Measurements from ENCODE around the gene PDCD1LG2.
"Not testable (repeated sequence)": the region's sequence is repeated elsewhere in the genome, so short reads cannot be mapped to it uniquely, and the experiment has no call there.

The PDCD1LG2 gene

DNA sequence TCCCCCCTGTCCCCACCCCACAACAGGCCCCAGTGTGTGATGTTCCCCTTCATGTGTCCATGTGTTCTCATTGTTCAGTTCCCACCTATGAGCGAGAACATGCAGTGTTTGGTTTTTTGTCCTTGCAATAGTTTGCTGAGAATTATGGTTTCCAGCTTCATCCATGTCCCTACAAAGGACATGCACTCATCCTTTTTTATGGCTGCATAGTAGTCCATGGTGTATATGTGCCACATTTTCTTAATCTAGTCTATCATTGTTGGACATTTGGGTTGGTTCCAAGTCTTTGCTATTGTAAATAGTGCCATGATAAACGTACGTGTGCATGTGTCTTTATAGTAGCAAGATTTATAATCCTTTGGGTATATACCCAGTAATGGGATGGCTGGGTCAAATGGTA, 15.6 kb upstream of the PDCD1LG2 start:
- not testable (repeated sequence) for DNase-seq

DNA sequence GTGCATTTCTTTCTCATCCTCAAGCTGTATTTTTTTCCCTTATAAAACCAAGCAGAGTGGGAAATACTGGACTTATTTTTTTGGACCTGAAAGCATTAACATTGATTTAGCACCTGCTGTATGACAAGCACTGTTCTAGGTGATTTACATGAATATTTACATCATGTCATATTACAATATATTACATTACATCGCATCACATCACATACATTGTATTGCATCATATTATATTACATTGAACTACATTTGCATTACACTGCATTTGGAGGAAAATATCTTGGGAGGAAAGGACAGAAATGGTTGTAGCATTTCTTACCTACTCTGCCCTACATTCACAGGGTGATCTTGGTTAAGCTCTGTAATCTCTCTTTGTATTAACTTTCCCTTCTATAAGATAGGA, 11.2 kb upstream of the PDCD1LG2 start:
- no peak for DNase-seq

DNA sequence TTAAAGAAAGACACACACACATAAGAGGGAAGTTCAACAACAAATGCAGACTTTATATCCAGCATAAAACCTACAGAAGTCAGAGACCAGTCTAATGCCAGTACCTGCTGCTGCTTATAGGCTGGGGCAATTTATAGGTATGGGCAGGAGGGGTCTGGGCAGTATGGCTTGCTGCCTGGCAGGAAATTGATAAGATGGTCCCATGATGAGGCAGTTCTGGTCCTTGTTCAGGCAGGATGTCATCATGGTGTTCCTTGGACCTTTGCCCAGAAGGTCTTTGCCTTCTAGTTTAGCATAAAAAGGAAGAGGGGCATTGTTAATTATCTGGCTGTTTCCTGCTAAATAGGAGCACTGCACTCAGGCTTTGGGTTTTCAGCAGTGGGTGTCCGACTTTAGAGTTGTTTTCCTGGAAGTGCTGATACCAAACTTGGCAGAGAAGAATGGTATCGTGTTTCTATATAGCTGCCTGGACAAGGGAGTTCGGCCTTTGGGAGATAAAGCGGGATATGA, 10.4 kb upstream of the PDCD1LG2 start:
- peak; percentile 1 for DNase-seq

DNA sequence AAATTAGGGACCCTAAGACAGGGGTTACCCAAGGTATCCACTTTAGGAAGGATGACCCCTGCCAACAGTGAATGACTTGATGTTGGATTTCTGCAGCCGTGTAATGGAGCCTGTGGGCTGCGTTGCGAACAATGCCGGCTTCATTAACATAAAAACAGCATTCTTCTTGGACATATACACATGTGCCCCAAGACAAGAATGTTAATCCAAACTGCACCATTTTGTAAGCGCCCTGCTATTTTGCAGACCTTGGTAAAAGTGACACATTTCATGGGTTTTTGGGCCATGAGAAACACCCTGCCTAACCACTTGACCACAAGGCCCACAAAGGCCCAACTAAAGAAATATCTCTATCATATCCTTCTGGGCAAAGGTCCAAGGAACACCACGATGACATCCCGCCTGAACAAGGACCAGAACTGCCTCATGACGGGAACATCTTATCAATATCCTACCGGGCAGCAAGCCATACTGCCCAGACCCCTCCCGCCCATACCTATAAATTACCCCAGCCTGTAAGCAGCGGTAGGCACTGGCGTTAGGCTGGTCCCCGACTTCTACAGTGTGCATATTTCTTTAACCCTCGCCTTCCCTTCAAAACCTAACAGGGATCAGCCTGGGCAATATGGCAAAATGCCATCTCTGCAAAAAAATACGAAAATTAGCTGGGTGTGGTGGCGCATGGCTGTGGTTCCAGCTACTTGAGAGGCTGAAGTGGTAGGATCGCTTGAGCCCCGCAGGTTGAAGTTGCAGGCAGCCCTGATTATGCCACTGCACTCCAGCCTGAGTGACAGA, 9.7 kb upstream of the PDCD1LG2 start:
- DNase-seq = no peak

DNA sequence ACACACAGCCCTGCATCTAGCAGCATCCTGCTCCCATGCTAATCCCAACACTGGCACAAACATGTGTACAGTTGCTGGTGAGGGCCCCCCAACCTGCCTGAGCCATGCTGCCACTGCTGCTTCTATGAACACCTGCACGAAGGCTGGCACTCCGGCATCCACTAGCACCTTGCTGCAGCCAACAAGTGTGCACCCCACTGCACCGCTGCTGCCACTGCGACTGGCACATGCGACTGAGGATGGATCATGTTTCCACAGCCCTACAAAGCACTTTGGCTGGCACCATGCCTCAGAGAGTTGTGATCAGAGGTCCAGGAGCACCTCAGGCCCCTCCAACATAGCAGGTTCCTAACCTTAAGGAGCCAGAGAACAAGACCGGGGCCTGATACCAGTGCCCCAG, 7.8 kb upstream of the PDCD1LG2 start:
- DNase-seq = no peak

DNA sequence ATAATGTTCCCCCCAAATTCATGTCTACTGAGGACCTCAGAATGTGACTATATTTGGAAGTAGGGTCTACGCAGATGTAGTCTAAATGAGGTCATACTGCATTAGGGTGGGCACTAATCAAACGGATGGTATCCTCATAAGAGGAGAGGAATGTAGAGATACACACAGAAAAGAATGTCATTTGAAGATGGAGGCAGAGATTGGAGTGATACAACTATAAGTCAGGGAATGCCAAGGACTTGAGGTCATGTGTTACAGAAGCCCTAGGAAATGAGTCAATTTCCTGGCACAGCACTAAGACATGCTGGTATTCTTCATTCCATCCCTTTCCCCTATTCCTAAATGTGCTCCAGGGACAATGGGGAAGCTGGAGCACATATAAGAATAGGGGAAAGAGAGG, 758 bp upstream of the PDCD1LG2 start:
- DNase-seq = no peak

DNA sequence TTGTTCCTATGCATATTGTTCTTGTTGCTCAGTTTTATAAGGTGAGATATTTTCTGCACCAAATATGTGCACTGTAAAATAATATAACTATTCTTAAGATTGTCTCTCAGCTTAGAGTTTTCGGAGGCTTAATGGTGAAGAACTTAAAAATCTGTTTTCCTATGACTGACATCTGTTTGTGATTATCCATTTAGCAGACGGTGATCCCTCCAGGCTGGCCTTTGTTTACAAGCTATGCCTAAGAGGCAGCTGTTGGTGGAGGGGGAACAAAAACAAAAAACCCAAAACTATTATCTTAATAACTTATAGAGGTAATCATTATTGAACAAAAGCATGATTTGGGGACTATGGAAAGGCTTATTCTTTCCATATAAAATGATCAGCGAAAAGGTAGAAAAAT, 658 bp downstream of the PDCD1LG2 start:
- no peak for DNase-seq

DNA sequence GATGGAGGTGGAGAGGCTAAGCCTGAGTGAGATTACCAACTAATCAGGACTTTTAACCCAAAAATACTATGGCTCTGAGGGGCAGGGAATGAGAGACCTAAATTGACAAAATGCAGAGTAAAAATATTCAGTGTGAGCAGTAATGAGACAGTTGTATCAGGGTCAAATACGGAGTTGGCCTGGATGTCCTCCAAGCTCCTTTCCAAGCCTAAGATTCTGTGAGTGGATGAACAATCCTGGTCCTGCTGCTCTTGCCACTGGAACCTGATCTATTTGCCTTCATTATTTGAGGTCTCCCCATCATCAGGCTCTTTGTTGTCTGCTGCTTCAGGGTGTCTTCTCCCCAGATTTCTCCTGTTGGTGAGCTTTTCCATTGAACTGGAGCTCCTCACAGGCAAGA, 1.1 kb downstream of the PDCD1LG2 start:
- no peak for DNase-seq

DNA sequence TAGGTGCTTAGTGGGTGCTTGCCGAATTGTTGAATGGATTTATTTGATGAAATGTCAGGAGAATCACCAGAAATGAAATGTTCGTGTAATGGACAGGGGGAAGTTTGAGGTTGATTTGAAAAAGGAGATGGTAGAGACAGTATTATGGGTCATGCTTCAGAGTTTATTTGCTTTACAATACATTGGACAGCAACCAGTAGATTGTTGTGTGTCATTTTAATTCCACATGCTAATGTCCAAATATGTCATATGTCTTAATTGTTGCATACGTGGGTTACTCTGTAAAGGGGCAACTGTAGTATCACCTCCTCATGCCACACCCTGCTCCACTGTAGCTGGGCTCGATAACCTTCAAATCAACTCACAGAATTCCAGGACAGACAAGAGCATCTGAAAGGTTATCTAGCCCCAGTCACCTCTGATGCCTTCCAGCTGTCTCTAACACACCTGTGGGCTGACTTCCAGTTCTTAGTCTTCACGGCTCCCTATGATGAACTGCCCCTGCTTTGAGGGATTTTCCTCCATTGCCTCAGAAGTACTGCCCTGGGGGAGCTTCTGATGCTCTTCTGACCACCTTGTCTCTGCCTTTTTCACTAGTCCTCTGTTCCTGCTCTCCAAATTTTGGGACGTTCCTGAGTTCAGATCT, 1.7 kb downstream of the PDCD1LG2 start:
- DNase-seq = no peak

DNA sequence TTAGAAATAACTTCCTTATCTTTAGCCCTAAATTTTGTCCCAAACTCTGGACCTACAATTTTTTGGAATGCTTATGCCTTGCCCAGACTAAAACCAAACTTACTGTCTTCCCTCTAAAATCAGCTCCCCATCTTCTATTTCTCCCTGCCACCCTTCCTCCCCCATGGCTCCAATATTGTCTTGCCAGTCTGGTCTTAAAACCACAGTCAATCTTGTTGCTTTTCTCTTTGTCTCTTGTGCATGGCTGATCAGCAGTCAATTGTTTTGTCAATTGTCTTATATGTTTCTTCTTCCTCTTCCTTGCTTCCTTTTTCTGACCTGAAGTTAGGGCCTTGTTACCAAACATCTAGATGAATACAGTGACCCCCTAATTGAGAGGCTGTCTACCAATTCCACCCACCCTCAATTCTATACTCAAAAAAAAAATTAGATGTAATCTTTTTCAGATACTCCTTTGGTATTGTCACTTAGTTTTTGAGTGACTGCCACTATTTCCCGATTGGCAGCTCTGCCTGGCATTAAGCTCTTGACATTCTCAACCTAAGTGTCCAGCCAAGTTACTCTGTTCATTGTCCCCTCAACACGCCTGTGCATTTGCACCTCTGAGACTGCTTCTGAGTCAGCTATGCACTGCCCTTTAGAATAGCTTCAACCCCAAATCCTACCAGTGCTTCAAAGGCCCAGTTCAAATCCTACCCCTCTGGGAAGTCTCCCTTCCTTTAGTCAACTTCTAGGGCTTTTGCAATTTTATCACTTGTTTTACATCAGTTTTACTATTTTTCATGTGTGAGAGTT, 2.5 kb downstream of the PDCD1LG2 start:
- no peak for DNase-seq

DNA sequence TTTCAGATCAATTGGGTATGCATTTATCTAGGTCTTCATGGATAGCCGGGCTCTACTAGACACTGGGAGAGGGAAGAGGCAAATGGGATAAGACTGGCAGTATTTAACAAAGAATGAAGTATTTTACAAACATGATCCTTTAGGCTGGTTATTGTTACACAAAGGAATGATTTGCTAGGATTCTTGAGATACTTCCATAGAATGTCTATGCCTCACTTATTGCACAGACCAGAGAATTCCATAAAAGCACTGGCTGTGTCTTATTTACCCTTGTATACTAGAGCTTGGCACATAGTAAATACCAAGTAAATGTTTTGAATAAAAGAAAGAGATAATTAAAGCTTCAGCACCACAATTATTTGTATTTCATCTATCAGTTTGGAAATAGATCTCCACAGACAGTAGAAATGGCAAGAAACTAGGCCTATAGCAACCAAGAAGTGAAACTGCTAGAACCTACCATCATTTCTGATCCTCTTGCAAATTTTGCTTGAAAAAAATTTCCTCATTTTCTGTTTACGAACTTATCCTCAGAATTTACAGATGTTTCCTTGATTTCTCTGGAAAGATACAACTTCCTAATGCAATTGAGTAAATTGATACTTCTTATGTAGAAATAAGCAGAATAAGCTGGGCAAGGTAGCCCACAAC, 3.8 kb downstream of the PDCD1LG2 start:
- DNase-seq = no peak

DNA sequence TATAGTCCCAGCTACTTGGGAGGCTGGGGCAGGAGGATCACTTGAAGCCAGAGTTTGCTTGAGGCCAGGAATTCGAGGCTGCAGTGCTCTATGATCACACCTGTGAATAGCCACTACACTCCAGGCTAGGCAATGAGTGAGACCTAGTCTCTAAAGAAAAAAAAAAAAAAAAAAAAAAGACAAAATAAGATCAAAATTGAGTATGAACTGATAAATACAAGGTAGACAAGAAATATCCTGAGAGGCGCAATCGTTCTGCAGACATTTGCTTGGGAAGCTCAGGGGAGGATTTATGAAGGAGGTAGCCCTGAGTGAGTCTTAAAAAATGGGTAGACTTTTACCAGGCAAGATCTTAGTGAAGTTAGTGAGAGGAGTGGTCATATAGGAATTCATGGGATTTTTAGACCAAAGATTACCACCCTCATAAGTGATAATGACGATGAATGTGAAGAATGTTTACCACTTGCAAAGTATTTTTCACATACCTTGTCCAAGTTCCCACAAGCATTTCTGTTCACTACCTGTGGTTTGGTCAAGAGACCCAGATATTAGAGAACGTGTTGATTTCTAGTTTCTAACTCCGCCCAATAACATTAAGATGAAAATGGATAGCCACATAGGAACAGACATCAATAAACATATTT, 4.4 kb downstream of the PDCD1LG2 start:
- no peak for DNase-seq

DNA sequence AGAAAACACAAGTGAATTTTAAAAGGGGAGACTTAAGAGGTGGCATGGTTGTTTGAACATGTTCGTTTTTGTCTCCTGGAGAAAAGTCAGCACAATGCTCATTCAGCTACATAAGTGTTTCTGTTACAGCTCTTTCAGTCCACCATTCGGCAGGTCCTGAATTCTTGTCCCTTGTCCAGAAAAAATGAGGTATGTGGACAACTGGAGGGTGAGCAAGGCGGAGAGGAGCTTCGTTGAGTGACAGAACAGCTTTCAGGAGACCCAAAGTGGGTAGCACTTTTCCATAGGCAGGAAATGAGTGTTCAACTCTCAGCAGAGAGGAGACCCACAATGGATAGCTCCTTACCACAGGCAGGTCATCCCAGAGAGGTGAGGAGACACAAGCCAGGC, 4.9 kb downstream of the PDCD1LG2 start:
- no peak for DNase-seq

DNA sequence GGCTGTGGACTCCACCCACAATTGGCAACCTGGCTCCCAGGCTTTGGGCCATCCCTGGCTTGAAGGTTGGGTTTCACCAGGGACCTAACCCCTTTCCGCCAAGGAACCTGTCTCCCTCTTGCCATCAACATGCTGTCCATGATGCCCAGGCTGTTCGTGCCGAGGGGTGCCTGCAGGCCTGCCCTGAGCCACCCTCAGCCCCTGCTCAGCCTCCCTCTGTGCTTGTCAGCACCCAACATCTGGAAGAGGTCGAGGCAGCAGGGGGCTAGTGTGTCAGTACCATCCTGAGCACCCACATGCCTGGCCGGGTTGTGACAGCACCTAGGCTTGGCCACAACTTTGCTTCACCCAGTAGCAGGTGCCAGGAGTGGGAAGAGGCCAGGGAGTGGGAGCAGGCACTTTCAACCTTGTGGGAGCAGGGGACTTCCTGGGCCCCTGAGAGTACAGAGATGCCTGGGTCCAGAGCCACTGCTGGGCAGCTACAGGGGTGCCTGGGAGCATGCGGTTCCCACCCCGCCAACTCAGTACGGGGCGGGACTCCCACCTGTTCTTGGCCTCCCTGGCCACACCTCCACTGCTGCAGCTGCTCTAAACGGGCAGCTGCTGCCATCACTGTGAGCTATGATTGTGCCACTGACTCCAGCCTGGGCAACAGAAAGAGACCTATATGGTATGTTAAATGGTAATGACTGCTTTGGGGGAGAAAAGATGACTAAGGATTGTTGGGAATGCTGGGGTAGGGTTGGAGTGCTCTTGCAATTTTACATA, 6.3 kb downstream of the PDCD1LG2 start:
- DNase-seq = no peak

DNA sequence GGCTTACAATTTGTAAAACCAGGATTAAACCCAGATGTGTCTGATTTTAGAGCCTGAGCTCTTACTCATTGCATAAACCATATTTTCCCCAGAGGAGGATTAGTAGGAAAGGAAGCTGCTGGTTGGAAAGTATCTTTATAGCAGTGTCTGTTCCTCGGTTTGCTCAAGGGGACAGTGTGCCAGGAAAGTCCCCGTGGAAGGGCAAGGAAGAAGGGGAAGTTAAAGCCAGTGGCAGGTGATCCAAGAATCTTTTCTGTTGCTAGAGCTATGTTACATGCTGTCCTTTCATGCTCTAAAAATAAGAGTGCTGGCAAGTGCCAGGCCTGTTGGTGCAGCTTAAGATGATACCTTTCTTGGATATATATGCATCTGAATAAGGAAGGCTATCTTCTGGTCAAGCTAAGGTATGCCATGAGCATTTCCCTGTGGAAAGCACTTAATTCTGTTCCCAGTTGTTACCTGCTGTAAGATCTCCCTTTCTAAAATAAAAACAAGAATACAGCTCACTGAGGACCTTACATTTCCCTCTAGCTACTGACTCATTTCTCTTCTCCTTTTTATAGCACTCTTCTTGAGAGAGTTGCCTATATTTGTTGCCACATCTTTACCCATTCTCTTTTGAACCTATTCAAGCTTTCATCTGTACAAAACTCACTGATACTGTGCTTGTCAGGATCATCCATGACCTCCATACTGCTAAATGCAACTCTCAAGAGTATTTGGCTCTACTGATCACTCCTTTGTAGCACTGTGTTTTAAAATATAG, 8.0 kb downstream of the PDCD1LG2 start:
- no peak for DNase-seq

DNA sequence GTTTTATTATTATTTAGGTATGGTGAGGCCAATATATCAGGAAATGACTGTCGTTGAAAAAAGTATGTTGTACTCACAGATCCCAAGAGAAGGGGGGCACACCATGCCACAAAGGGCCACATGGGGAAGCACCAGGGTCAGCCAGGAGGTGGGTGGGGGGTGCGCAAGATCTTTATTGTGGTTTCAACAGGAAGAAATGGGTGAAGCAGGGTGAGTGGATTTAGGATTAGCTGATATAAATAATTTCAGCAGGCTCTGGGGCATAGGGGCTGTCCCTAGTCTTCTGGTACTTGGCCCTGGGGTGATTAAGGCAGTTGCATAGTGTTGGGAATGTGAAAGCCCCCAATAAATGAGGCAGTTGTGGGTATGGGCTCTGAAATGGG, 8.6 kb downstream of the PDCD1LG2 start:
- no peak for DNase-seq

DNA sequence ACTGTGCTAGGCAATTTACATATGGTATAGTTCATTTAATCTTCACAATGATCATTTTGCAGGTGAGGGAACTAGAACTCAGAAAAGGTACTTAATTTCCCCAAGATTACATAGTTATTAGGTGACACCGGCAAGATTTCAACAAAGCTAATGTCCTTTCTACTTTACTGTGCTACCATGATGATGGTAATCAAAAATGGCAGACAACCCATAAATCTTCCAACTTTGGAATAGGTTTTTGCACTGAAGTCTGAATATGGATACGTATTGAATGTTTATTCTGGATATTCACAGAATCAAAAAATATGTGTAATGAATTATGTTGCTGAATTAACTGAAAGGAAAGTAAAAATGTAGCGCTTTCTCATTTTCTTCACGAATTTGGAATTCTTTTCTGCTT, 13.8 kb downstream of the PDCD1LG2 start:
- no peak for DNase-seq

DNA sequence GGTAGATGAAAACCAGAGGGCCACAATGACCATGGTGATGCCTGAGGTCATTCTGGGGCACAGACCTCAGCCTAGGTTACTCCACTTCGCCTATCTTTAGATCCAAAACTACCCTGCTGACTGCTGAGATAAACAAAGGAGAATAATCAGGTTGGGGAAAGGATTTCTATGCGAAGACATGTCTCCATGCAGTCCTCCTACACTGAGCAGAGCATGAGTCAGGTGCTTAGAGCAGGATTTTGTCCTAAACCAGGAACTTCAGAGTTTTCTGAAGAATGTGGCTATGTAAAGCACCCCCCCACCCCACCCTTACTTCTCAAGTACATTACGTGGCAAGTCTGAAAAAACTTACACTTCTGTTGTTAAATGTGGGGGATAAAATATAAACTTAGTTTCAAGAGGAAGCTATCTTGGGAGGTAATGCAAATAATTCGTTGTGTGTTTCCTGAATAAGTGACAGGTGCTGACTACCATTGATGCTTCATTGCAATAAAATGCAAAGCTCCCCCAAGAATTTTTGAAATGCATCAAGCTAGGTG, 19.4 kb downstream of the PDCD1LG2 start:
- DNase-seq = no peak

DNA sequence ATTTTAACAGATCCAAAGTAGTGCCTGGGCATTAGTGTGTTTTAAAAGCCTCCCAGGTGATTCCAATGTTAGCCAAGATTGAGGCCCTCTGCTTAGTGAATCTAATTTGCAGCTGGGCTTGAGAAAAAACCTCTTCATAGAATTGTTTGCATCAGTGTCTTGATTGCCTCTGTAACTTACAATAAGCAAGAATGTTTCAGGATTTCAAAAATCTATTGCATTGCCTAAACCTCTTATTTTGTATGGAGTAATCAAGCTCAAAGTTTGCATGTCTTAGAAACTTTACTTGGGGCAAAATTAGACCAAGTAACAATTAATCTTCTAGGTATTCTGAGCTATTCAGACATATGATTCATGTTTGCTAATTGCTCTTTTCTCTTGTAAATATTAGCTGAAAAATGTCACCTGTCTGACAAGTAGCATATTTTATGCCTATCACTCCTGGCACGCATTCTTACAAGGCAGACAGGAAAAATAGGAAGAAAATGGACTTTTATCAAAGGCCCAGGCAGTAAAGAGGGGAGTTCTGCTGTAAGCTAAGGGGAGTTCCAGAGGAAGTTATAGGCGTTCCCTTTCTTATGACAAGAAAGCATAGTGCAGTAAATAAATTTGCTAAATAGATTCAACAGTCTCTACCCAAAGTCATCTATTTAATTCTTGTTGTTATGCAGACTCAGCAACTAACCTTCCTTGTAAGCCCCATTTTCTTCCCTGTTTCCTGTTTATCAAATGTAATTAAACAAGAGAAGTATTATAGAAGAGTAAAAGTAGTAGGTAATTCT, 21.0 kb downstream of the PDCD1LG2 start:
- DNase-seq = no peak

DNA sequence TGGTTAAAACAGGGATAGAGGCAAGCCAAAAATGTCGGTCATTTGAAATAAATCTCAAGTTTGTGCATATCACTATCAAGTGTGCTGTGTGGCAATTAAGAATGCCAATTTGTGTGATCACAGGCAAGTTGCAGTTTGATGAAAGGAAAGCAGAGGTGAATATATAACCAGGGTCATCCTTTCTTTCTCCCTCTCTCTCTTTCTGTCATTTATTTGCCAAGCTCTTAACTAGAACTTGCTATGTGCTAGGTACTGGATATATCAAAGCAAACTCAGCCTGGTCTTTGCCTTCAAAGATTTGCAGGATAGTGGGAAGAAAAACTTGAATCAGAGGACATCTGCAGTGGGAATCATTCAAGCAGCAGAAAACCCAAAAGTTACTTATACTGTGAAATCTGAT, 22.0 kb downstream of the PDCD1LG2 start:
- no peak for DNase-seq
